Measurements from ENCODE around the gene TMPRSS3.

Gene TMPRSS3

DNA sequence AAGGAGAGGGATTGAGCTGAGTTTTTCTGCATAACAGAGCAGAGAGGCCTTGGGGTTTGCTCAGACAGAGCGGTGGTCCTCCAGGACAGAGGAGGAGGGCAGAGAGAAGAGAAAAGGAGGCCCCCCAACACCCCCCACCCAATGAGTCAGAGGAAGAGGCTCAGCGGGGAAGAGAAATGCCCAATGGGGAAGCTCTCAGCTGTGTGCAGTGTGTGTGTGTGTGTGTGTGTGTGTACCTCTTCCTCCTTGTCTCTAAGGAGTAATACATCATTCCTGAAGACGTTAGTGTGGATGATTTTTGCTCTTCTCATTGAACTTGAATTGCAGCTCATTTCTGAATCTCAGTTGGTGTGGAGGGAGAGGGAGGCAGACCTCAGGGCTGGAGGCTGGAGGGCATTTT is 8.7 kb downstream of the TMPRSS3 start:
- no peak for DNase-seq

GRCh38 chr21:42386034-42386591 is 9.7 kb downstream of the TMPRSS3 start:
- no peak for DNase-seq

DNA sequence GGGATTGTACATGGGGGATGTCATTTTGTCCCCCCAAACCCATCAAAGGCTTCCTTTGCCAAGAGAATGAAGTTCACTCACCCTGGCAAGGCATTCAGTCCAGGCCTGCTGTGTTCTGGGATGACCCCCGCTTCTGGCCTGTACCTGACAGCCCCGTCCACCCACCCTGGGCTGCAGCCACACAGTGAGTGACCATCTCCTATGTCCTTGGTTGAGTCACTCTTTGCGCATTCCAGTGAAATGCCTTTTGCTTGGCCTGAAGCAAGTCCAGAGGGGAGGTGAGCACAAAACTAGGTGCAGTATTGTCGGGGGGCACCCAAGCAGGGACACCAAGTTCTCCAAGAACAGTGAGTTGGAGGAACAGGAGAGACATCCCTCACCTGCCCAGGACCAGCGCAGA is 10.2 kb downstream of the TMPRSS3 start:
- DNase-seq, result no peak

DNA sequence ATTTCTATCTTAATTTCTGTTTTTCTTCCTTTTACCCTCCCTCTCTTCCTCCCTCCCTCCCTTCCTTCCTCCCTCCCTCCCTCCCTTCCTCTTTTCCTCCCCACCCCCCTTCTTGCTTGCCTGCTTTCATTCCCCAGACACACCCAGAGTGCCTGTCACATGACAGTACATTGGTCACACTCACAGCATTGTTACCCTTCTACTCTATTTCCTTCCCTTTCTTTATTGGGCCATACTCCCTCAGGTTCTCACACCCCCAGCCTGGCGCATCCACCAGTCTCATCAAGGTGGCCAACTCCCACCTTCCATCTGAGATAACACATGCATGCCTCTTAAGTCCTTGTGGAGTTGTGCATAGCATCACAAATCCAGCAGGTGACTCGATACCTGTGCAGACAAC is 10.9 kb downstream of the TMPRSS3 start:
- no peak for DNase-seq

- DNase-seq, result no peak
These were observed 11.5 kb downstream of the TMPRSS3 start for GRCh38 chr21:42384156-42384945.

DNA sequence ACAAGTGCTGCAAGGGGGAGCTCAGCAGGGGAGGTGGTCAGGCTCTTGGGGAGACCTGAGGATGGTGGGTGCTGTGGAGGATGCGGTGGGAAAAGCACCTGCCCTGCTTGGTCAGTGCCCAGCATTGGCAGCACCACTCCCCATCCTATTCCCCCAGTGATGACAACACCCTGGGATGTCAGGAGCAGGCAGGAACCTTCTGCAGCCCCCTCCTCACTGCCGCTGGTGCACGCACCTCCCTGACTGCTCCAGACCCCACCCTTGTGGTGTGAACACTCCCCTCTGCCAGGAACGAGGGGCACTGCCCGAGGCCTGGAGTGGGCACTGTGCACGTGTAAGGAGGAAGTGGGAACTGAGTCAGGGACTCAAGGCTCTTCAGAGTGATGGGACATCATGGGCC is 12.5 kb downstream of the TMPRSS3 start:
- no peak for DNase-seq

GRCh38 chr21:42382915-42383314 is 12.9 kb downstream of the TMPRSS3 start:
- no peak for DNase-seq

GRCh38 chr21:42381347-42381984 is 14.4 kb downstream of the TMPRSS3 start:
- no peak for DNase-seq

DNA sequence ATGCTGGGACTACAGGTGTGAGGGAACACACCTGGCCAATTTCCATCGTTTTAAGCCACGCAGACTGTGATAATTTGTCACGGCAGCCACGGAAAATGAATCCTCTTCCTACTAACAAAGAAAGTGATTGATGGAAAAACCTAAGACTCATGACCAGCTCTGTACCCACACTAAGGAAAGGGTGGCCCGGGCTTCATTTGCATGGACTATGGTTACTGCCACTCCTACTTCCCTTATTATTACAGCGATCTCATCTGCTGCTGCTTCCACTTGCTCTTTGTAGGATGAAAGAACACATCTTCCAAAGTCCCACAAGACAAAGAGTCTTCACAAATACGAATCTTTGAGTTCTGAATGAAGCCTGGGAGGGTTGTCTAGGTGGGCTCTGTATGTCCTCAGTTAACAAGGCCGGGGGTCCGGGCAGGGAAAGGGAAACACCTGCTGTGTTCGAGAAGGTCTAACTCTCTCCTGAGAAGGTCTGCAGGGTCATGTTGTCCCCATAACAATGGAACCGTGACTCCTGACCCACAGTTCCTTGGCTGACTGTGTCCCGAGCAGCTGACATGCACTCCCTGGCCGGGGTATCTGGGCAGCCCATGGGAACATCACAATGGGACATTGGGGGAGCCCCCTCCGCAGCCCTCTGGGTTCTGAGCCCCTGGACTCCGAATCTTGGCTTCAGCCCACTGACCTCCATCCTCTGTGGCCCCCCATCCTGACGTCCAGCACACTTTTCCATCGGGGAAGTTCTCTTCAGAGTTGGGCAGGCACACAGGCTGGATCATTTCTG is 16.2 kb downstream of the TMPRSS3 start:
- no peak for DNase-seq

- no peak for DNase-seq
These were observed 17.4 kb downstream of the TMPRSS3 start for GRCh38 chr21:42378418-42378817.

DNA sequence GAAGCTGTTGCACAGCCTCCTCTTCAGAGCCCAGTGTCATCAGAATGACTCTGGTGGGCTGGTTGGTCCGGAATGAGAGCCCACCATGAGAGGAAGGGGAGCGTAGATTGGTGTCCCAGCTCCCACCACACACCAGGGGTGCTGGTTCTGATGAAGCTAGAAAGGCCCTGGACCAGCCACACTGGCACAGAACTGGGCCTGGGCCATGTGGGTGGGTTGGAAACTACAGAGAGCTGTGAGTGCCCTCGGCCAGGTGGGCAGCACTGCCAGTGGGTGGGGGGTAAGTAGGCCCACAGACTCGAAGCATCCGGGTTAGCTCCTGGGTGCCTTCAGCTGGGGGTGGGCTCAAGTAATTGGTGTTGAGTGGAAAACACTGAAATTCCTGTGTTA is 17.9 kb downstream of the TMPRSS3 start:
- DNase-seq, result no peak

- DNase-seq, result no peak
These were observed 18.5 kb downstream of the TMPRSS3 start for GRCh38 chr21:42377211-42377950.

- DNase-seq, result no peak
These were observed 19.4 kb downstream of the TMPRSS3 start for GRCh38 chr21:42376338-42376982.

DNA sequence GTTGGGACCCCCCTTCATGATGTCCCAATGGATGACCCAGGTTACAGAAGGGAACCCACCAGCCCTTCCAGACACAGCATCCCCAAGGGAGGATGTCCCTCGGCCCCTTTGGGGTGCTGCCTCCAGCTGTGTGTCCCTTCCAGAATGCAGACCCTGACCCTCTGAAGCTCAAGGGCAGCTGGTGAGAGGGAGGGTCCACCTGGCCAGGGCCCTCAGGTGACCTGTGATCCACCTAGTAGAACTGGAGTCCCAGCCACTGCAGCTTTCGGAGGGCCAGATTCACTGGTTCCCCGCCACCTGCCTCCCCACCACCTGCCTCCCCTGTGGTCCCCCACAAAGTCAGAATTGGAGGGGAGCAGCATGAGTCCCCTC is 19.9 kb downstream of the TMPRSS3 start:
- DNase-seq, result no peak

DNA sequence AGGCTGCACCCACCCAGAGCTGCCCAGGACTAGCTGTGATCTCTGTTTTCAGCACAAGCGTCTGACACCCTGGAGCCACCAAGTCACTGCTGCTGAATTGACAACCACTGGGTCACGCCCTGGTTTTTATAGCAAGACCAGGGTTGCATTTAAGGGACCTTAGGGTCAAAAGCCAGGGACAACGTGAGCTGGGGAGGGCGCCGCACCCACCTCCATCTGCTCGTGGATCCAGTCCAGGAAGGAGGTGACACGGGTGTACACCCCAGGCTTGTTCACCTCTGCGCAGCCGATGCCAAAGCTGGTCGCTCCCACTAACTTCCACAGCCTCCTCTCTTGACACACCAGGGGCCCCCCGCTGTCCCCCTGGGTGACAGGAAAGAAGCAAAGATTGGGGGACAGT is 20.3 kb downstream of the TMPRSS3 start:
- no peak for DNase-seq

GRCh38 chr21:42374864-42375499 is 20.9 kb downstream of the TMPRSS3 start:
- DNase-seq, result no peak

GRCh38 chr21:42374457-42374856 is 21.4 kb downstream of the TMPRSS3 start:
- DNase-seq, result no peak

- DNase-seq, result no peak
These were observed 21.9 kb downstream of the TMPRSS3 start for GRCh38 chr21:42373908-42374455.

GRCh38 chr21:42373196-42373907 is 22.5 kb downstream of the TMPRSS3 start:
- DNase-seq, result no peak

- DNase-seq, result no peak
These were observed 24.8 kb downstream of the TMPRSS3 start for GRCh38 chr21:42370894-42371654.
